ENCODE measurements around the gene HMHB1.
A peak's percentile ranks its signal among the peaks of the same experiment; 100 is the strongest.

Gene HMHB1

GRCh38 chr5:143865426-143866025, 53.6 kb downstream of the HMHB1 start:
- DNase-seq: peak in 1 of 56 donors; percentile 0

Measured in nucleus accumbens (tissue), 56 donors.